Smooth muscle cell (in vitro differentiated cells): ENCODE data around the gene SCAMP1. TPM values are rescaled to one million over a fixed set of nuclear protein-coding genes. Genes with fewer than 3 reads are reported as not detected.
A peak's percentile ranks its signal among the peaks of the same experiment; 100 is the strongest.

ENCODE experiments used
- DNase-seq: peaks from one replicate; lab custom pipeline; 2025; ENCODE audit not compliant: unreplicated experiment; lab: John Stamatoyannopoulos, UW
- H2AFZ ChIP-seq: fragments of 200-600 bp; sonication (generic); 2 replicates; pipeline ENCODE4 v1.6.0; 2016; ENCODE audit warnings: antibody characterized with exemption, low read depth, mild to moderate bottlenecking
- H3F3A ChIP-seq: fragments of 200-600 bp; sonication (generic); 2 replicates; pipeline ENCODE4 v1.6.0; 2017; ENCODE audit warnings: antibody characterized with exemption, low read depth
- H3K27ac ChIP-seq: fragments of 200-600 bp; sonication (generic); 2 replicates; pipeline ENCODE4 v1.5.1; 2016; ENCODE audit warnings: low read depth, mild to moderate bottlenecking
- H3K27me3 ChIP-seq: fragments of 200-600 bp; sonication (generic); 2 replicates; pipeline ENCODE4 v1.6.1; 2016; ENCODE audit warnings: low read depth, mild to moderate bottlenecking
- H3K36me3 ChIP-seq: fragments of 200-600 bp; sonication (generic); 2 replicates; pipeline ENCODE4 v1.5.1; 2016; ENCODE audit warnings: low read depth
- H3K4me1 ChIP-seq: fragments of 200-600 bp; sonication (generic); 2 replicates; pipeline ENCODE4 v1.5.1; 2016; ENCODE audit warnings: low read depth
- H3K4me2 ChIP-seq: fragments of 200-600 bp; sonication (generic); 2 replicates; pipeline ENCODE4 v1.6.0; 2016; ENCODE audit warnings: mild to moderate bottlenecking
- H3K4me3 ChIP-seq: fragments of 200-600 bp; sonication (generic); 2 replicates; pipeline ENCODE4 v1.5.1; 2016; ENCODE audit warnings: mild to moderate bottlenecking
- H3K79me2 ChIP-seq: fragments of 200-600 bp; sonication (generic); 2 replicates; pipeline ENCODE4 v1.6.0; 2016; ENCODE audit warnings: low read depth, mild to moderate bottlenecking
- H3K9ac ChIP-seq: fragments of 200-600 bp; sonication (generic); 2 replicates; pipeline ENCODE4 v1.6.0; 2016; ENCODE audit warnings: low read depth
- H3K9me3 ChIP-seq: fragments of 200-600 bp; sonication (generic); replicated peaks from 2 replicates; pipeline ENCODE4 v1.5.1; 2016; ENCODE audit warnings: low read depth
- H4K20me1 ChIP-seq: fragments of 200-600 bp; sonication (generic); 2 replicates; pipeline ENCODE4 v1.6.0; 2016; ENCODE audit warnings: low read depth
- CTCF ChIP-seq: fragments of 200-600 bp; sonication (generic); IDR thresholded peaks from 2 replicates; pipeline ENCODE4 v1.5.1; 2017; ENCODE audit warnings: borderline replicate concordance, mild to moderate bottlenecking, antibody characterized with exemption; ENCODE audit not compliant: insufficient read depth, poor library complexity, severe bottlenecking
- WGBS: methylation state at CpG from one replicate; pipeline ENCODE4 v1.1.7; 2016; ENCODE audit warnings: low lambda C conversion rate; 5-methylcytosine and 5-hydroxymethylcytosine counted together
- polyA plus RNA-seq: library from polyadenylated mRNA; unstranded; fragments of >200 nt; fragmentation: Nextera tagmentation; extraction: Ambion mirVana; gene quantifications from 2 replicates; pipeline ENCODE4 v1.2.1, GENCODE V29; 2016
- total RNA-seq: library from RNA; depleted of rRNA; stranded (reverse); fragments of >200 nt; gene quantifications from 2 replicates; pipeline ENCODE4 v1.2.3, GENCODE V29; 2014

Gene SCAMP1
- total and polyA plus RNA-seq, 2 experiments from 2014 or later: 21.0 to 45.6 TPM

DNA sequence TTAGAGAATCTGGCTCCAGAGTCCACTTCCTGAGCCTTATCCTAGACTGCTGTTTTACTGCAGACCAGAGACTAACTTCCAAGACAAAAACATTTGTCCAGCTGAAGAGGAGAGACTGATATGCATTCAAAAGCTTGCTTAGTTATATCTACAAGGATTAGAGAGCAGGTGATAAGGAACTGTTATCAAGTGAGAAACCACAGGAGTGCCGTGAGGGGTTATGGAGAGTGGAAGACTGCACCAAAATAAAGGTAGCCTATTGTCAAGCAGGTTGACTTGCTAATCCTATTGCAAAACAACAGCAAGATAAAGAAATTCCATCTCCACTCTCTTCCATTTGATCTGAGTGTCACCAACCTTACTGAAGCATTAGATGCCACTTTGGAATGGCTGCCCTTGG lies 139.1 kb downstream of the SCAMP1 start:
- Histone ChIP-seq H3K9ac (no peak overlapping the region), H3K4me2 (peak overlapping the region; percentile 11), H2AFZ (no peak overlapping the region), H3K79me2 (peaks cover 63% of the 10 kb centered on the region), H3K27ac (no peak overlapping the region), H3K36me3 (no peaks in the 10 kb centered on the region), H3K4me1 (peaks cover 15% of the 10 kb centered on the region), H3K27me3 (no peaks in the 10 kb centered on the region), H4K20me1 (peaks cover 8% of the 10 kb centered on the region), H3K4me3 (no peak overlapping the region), H3F3A (peaks cover 33% of the 10 kb centered on the region), H3K9me3 (no peaks in the 10 kb centered on the region)
- no peak for DNase-seq
- TF ChIP-seq CTCF: no peak
- 38% methylated on average over 1 of the region's 1 CpG for WGBS

DNA sequence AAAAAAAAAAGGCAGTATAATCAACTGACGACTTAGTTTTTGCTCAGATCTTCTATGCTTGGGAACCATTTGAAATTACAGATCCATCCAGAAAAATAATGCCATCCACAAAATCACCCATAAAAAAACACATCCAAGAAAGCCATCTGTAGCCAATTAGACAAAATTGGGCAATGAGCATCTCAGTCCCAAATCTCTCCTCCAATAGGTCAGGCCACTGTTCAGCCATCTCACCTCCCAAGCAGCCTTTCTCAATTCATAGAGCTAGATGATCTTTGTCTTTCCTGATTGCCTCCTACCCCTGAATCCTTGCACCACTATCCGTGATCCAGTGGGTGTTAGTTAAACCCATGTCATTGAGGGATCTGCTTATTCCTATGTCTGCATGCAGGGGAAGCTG lies 139.6 kb downstream of the SCAMP1 start:
- TF ChIP-seq CTCF: no peak
- peak overlapping the region; percentile 33 for H3K4me2 ChIP-seq
- peaks cover 8% of the 10 kb centered on the region for H4K20me1 ChIP-seq
- H3K9ac ChIP-seq: no peak overlapping the region
- no peaks in the 10 kb centered on the region for H3K36me3 ChIP-seq
- no peak overlapping the region for H3K4me3 ChIP-seq
- H3F3A ChIP-seq: peaks cover 33% of the 10 kb centered on the region
- H3K9me3 ChIP-seq: no peaks in the 10 kb centered on the region
- peak overlapping the region; percentile 69 for H3K27ac ChIP-seq
- no peak for DNase-seq
- peaks cover 16% of the 10 kb centered on the region for H3K4me1 ChIP-seq
- peaks cover 58% of the 10 kb centered on the region for H3K79me2 ChIP-seq
- no peaks in the 10 kb centered on the region for H3K27me3 ChIP-seq
- H2AFZ ChIP-seq: no peak overlapping the region
- WGBS: 57% methylated on average over 2 of the region's 2 CpGs

DNA sequence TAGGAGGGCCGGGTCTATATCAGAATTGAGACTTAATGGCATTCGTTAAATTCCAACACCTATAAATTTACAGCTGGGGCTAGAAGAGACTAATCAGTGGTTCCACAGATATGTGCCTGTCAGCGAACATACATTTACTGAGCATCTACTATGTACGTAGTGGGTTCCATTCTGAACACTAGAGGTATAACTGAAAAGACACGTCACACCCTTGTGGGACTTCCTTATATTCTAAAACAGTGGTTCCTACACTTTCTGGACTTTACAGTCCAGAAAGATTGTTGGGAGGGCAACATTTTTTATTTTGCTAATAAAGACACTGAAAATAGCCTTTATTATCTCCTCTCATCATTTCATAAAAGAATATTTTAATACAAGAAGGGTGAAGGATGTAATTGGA lies 140.5 kb downstream of the SCAMP1 start:
- Histone ChIP-seq H3K27me3 (no peaks in the 10 kb centered on the region), H3K9me3 (no peaks in the 10 kb centered on the region), H3K4me2 (no peak overlapping the region), H3F3A (peaks cover 33% of the 10 kb centered on the region), H3K4me1 (peaks cover 15% of the 10 kb centered on the region), H3K9ac (no peak overlapping the region), H2AFZ (no peak overlapping the region), H3K4me3 (no peak overlapping the region), H4K20me1 (peaks cover 8% of the 10 kb centered on the region), H3K79me2 (peaks cover 54% of the 10 kb centered on the region), H3K27ac (peak overlapping the region; percentile 69), H3K36me3 (no peaks in the 10 kb centered on the region)
- no peak for DNase-seq
- 62% methylated on average over 5 of the region's 5 CpGs for WGBS
- no peak for TF ChIP-seq CTCF

DNA sequence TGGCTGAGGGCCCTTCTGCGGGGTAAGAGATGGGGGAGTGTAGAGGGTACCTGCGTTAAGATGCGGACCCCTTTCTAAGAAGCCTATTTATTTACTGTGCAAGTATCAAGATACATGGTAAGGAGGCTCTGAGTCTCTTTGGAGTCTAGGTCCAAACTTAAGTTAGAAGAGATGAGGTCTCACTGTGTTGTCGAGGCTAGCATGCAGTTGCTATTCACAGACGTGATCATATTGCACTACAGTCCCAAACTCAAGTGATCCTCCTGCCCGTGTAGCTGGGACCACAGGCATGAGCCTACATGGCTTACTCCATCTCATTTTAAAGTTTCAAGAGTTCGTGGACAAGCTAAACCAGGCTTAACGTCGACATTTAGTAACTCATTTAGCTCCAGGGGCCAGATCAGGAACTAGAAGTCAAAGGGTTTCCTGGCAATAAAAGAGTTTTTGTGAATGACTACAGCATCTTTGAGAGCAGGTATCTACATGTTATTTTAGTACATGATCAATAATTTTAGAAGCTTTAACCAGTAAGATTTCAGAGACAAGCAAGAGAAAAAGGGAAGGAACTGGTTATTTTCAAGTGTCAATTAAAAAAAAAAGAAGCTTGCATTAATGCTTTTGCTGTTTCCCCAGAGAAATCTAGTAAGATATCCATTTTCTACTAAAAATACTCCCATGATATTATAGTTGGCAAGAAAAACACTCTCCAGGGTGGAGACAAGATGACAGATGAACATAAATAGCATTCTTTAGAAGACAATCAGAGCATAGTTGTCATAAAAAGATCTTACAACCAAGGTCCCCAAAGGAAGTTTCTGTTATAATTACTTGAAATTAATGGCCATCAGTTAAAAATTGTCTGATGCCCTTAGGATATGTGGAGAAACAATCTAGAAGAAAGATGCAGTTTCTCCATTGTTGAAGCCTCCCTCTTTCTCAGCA lies 141.3 kb downstream of the SCAMP1 start:
- 59% methylated on average over 9 of the region's 9 CpGs for WGBS
- DNase-seq: no peak

More for the DNA sequence above, 141.3 kb downstream of the SCAMP1 start:
- Histone ChIP-seq H3K4me1 (peaks cover 7% of the 10 kb centered on the region), H3F3A (peaks cover 30% of the 10 kb centered on the region), H3K4me3 (no peak overlapping the region), H3K9ac (peak overlapping the region; percentile 35), H3K27me3 (no peaks in the 10 kb centered on the region), H3K4me2 (peak overlapping the region; percentile 6), H3K27ac (peak overlapping the region; percentile 69), H3K9me3 (no peaks in the 10 kb centered on the region), H3K36me3 (no peaks in the 10 kb centered on the region), H4K20me1 (peaks cover 8% of the 10 kb centered on the region), H2AFZ (no peak overlapping the region), H3K79me2 (peaks cover 51% of the 10 kb centered on the region)
- no peak for TF ChIP-seq CTCF
